WTC11 (cell line): Measurements from ENCODE around the gene ANKFN1.

Source experiments
- ATF1 ChIP-seq: sonication (generic); formaldehyde crosslinking; IDR thresholded peaks from 2 replicates; pipeline ENCODE4 v1.8.1; 2023; ENCODE audit warnings: mild to moderate bottlenecking, moderate library complexity, missing genetic modification reagents
- ATF3 ChIP-seq: sonication (generic); formaldehyde crosslinking; conservative IDR thresholded peaks from 2 replicates; pipeline ENCODE4 v1.8.1; 2022; ENCODE audit warnings: mild to moderate bottlenecking, missing genetic modification reagents
- CREB1 ChIP-seq: sonication (generic); formaldehyde crosslinking; IDR thresholded peaks from 2 replicates; pipeline ENCODE4 v1.8.0; 2023; ENCODE audit warnings: mild to moderate bottlenecking, missing genetic modification reagents
- CTCF ChIP-seq: fragments of 200-600 bp; IDR thresholded peaks from 2 replicates; pipeline ENCODE4 v1.8.0; 2022; ENCODE audit warnings: antibody characterized with exemption
- PRDM15 ChIP-seq: sonication (generic); formaldehyde crosslinking; IDR thresholded peaks from 2 replicates; pipeline ENCODE4 v1.8.0; 2022; ENCODE audit warnings: missing genetic modification reagents
- SMAD3 ChIP-seq: sonication (generic); formaldehyde crosslinking; IDR thresholded peaks from 2 replicates; pipeline ENCODE4 v1.8.0; 2022; ENCODE audit warnings: missing genetic modification reagents, mild to moderate bottlenecking, borderline replicate concordance
- SP1 ChIP-seq: sonication (generic); formaldehyde crosslinking; conservative IDR thresholded peaks from 2 replicates; pipeline ENCODE4 v1.8.1; 2022; ENCODE audit warnings: missing genetic modification reagents
- TCF7 ChIP-seq: sonication (generic); formaldehyde crosslinking; IDR thresholded peaks from 2 replicates; pipeline ENCODE4 v1.8.0; 2022; ENCODE audit warnings: mild to moderate bottlenecking, low read depth, missing genetic modification reagents, moderate library complexity

- TF ChIP-seq CTCF, result peak; percentile 39
- TF ChIP-seq SMAD3, result no peak
- TF ChIP-seq SP1 (CRISPR knock-in tag), result no peak
- TF ChIP-seq TCF7 (CRISPR knock-in tag), result no peak
- TF ChIP-seq ATF1, result no peak
- TF ChIP-seq CREB1 (CRISPR knock-in tag), result no peak
- TF ChIP-seq ATF3, result no peak
- no peak for TF ChIP-seq PRDM15
Observed at GRCh38 chr17:56499799-56500388, 346.6 kb downstream of the ANKFN1 start.
